Germinal center (tissue), 1 donor: Measurements from ENCODE around the gene OSTC.

Experiments
- DNase-seq: peaks from one replicate; pipeline ENCODE4 v3.0.0; 2012; ENCODE audit warnings: mixed read lengths, low spot score

Gene OSTC

GRCh38 chr4:108650212-108651013 is at the start of gene OSTC:
OSTC (plus strand) TSS chr4:108650599; CDS start chr4:108650656, 57 bp downstream.
- peak; percentile 89 for DNase-seq

- DNase-seq: no peak
Observed at GRCh38 chr4:108601106-108601505, 49.3 kb upstream of the OSTC start.

- DNase-seq: no peak
Observed at GRCh38 chr4:108601532-108601931, 48.9 kb upstream of the OSTC start.

GRCh38 chr4:108602163-108602562 is 48.2 kb upstream of the OSTC start:
- no peak for DNase-seq

GRCh38 chr4:108607079-108607815 is 43.2 kb upstream of the OSTC start:
- no peak for DNase-seq

GRCh38 chr4:108611365-108611764 is 39.0 kb upstream of the OSTC start:
- no peak for DNase-seq

- no peak for DNase-seq
Observed at GRCh38 chr4:108612365-108612764, 38.0 kb upstream of the OSTC start.

GRCh38 chr4:108619372-108620100 is 30.9 kb upstream of the OSTC start:
- DNase-seq: no peak

- peak; percentile 92 for DNase-seq
Observed at GRCh38 chr4:108620101-108620932, 30.1 kb upstream of the OSTC start, which contains the start of gene RPL34. RPL34 (plus strand) TSS chr4:108620576; CDS start chr4:108621960, 1,384 bp downstream.

- no peak for DNase-seq
Observed at GRCh38 chr4:108620933-108621905, 29.2 kb upstream of the OSTC start.

GRCh38 chr4:108622022-108622421 is 28.4 kb upstream of the OSTC start:
- no peak for DNase-seq

GRCh38 chr4:108622828-108623227 is 27.6 kb upstream of the OSTC start:
- DNase-seq: no peak

GRCh38 chr4:108624263-108625056 is 25.9 kb upstream of the OSTC start:
- DNase-seq: no peak

- DNase-seq: no peak
Observed at GRCh38 chr4:108626056-108626455, 24.3 kb upstream of the OSTC start.

- no peak for DNase-seq
Observed at GRCh38 chr4:108628411-108628810, 22.0 kb upstream of the OSTC start.

- no peak for DNase-seq
Observed at GRCh38 chr4:108635070-108635655, 15.2 kb upstream of the OSTC start.

- no peak for DNase-seq
Observed at GRCh38 chr4:108636246-108636645, 14.2 kb upstream of the OSTC start.

- no peak for DNase-seq
Observed at GRCh38 chr4:108637856-108638255, 12.5 kb upstream of the OSTC start.

GRCh38 chr4:108644237-108644636 is 6.2 kb upstream of the OSTC start:
- DNase-seq: no peak
